K562 (cell line): ENCODE data around the gene RAPGEF5. TPM values are rescaled to one million over a fixed set of nuclear protein-coding genes. Genes with fewer than 3 reads are reported as not detected.

Experiments used
- ATAC-seq: fragments of 200-7000 bp; cut with Tn5 transposase; 3 replicates; pipeline ENCODE4 v1.9.1; 2020; ENCODE audit warnings: moderate library complexity
- BruUV-seq: library from RNA; stranded (reverse); fragments of 400-500 nt; replicated peaks from 2 replicates; lab custom pipeline; 2021; lab: Mats Ljungman, UMichigan
- CTCF ChIA-PET: fragments of 300-600 bp; formaldehyde crosslinking; extraction: SDS; loops from one replicate; lab custom pipeline; 2021; ENCODE audit warnings: low intra/inter-chr PET ratio; lab: Yijun Ruan, JAX
- POLR2A ChIA-PET: fragments of 300-600, 350-650 bp; sonication (Branson Sonifier 250); formaldehyde crosslinking; extraction: SDS; loops from one replicate; lab custom pipeline; 2021; ENCODE audit warnings: antibody characterized with exemption, inconsistent platforms; lab: Yijun Ruan, JAX
- DNase-seq, 4 experiments: peaks; one replicate each; pipeline versions ENCODE4 v3.0.0 to v3.0.0-alpha.2; 2011 to 2018; ENCODE audit warnings: low spot score in 3 of 4, mixed read lengths in 3 of 4; ENCODE audit errors: extremely low read depth in 1 of 4
- FAIRE-seq: peaks from 2 replicates; lab custom pipeline; 2011; peaks lifted over from hg19 to GRCh38; lab: Jason Lieb, UNC
- H2AFZ ChIP-seq: 2 replicates; pipeline ENCODE4 v1.6.0; 2011; ENCODE audit warnings: low read depth, low read length, control low read depth, inconsistent platforms
- H3K27ac ChIP-seq: fragments of 200-600 bp; 3 replicates; pipeline ENCODE4 v1.8.0; 2011; ENCODE audit warnings: low read depth, mild to moderate bottlenecking, control low read depth, inconsistent platforms, low read length, moderate library complexity, mixed read lengths; ENCODE audit errors: extremely low read depth
- H3K27me3 ChIP-seq, 2 experiments: fragments of 300-600 bp in 1 of 2; 2 replicates in 1 of 2; 3 replicates in 1 of 2; pipeline versions ENCODE4 v1.6.0 to v1.8.0; 2011; ENCODE audit warnings: inconsistent platforms in 2 of 2, low read length in 2 of 2, mild to moderate bottlenecking in 1 of 2, mixed read lengths in 1 of 2, moderate library complexity in 1 of 2; ENCODE audit not compliant: control insufficient read depth in 2 of 2, insufficient read depth in 2 of 2
- H3K36me3 ChIP-seq: fragments of 300-600 bp; 3 replicates; pipeline ENCODE4 v1.8.0; 2011; ENCODE audit warnings: mild to moderate bottlenecking, low read length, inconsistent platforms; ENCODE audit not compliant: control insufficient read depth, insufficient read depth
- H3K4me1 ChIP-seq, 2 experiments: fragments of 200-600 bp in 1 of 2; replicated peaks in 1 of 2; 2 replicates in 1 of 2; 3 replicates in 1 of 2; pipeline versions ENCODE4 v1.5.1 to v1.8.0; 2011; ENCODE audit warnings: inconsistent platforms in 2 of 2, low read length in 2 of 2, mild to moderate bottlenecking in 1 of 2, mixed read lengths in 1 of 2, moderate library complexity in 1 of 2; ENCODE audit not compliant: control insufficient read depth in 2 of 2, insufficient read depth in 2 of 2
- H3K4me2 ChIP-seq: 2 replicates; pipeline ENCODE4 v1.6.1; 2011; ENCODE audit warnings: low read length, control low read depth, inconsistent platforms, mixed read lengths; ENCODE audit not compliant: insufficient read depth
- H3K4me3 ChIP-seq: fragments of 200-600 bp; sonication (generic), shearing (Covaris generic); 2 replicates; pipeline ENCODE4 v1.5.1; 2016; ENCODE audit warnings: control low read depth, inconsistent platforms
- H3K79me2 ChIP-seq: fragments of 200-600 bp; 3 replicates; pipeline ENCODE4 v1.8.0; 2011; ENCODE audit warnings: low read length, inconsistent platforms; ENCODE audit not compliant: control insufficient read depth, insufficient read depth
- H3K9ac ChIP-seq, 2 experiments: 2 replicates each; pipeline versions ENCODE4 v1.6.0 to v1.6.1; 2011; ENCODE audit warnings: low read depth in 2 of 2, low read length in 2 of 2, control low read depth in 1 of 2, inconsistent platforms in 1 of 2, mild to moderate bottlenecking in 1 of 2, mixed read lengths in 1 of 2; ENCODE audit not compliant: insufficient read depth in 1 of 2
- H3K9me1 ChIP-seq: one replicate; pipeline ENCODE4 v1.6.0; 2011; ENCODE audit warnings: inconsistent platforms, mild to moderate bottlenecking, low read length, moderate library complexity; ENCODE audit not compliant: control insufficient read depth, insufficient read depth
- H3K9me3 ChIP-seq: replicated peaks from 2 replicates; pipeline ENCODE4 v1.5.1; 2011; ENCODE audit warnings: low read depth, low read length, inconsistent platforms; ENCODE audit not compliant: control insufficient read depth, insufficient read depth
- H4K20me1 ChIP-seq: replicated peaks from 2 replicates; pipeline ENCODE4 v1.6.1; 2011; ENCODE audit warnings: low read length, inconsistent platforms, mixed read lengths; ENCODE audit not compliant: control insufficient read depth, insufficient read depth
- ATF1 ChIP-seq, 2 experiments: fragments of 450-650 bp in 1 of 2; IDR thresholded peaks; 2 replicates each; pipeline ENCODE4 v1.6.1; 2016; ENCODE audit warnings: missing compliant biosample characterization in 1 of 2, missing genetic modification characterization in 1 of 2
- CBX8 ChIP-seq: fragments of 200-600 bp; sonication (generic); IDR thresholded peaks from 2 replicates; pipeline ENCODE4 v1.6.1; 2012; ENCODE audit warnings: borderline replicate concordance, mixed run types, low read depth, mild to moderate bottlenecking, moderate library complexity, mixed read lengths, low read length, control low read depth, inconsistent platforms; ENCODE audit not compliant: poor library complexity, severe bottlenecking; ENCODE audit errors: extremely low read depth
- CREM ChIP-seq: IDR thresholded peaks from 2 replicates; pipeline ENCODE4 v1.6.1; 2014; ENCODE audit warnings: antibody characterized with exemption, low read depth
- FOXA3 ChIP-seq, 2 experiments: fragments of 450-650 bp in 1 of 2; sonication (generic) in 1 of 2; formaldehyde crosslinking; IDR thresholded peaks in 1 of 2; conservative IDR thresholded peaks in 1 of 2; 2 replicates each; pipeline versions ENCODE4 v1.4.0 to v1.8.0; 2020 to 2022; ENCODE audit warnings: mild to moderate bottlenecking in 2 of 2, missing genetic modification reagents in 1 of 2
- HNRNPK ChIP-seq: fragments of 200-400 bp; formaldehyde crosslinking; IDR thresholded peaks from one replicate; pipeline ENCODE4 v1.6.1; 2018; ENCODE audit warnings: mild to moderate bottlenecking, low read depth, low read length; ENCODE audit not compliant: poor library complexity, severe bottlenecking
- MAZ ChIP-seq, 2 experiments: fragments of 450-650 bp in 1 of 2; sonication (generic) in 1 of 2; formaldehyde crosslinking; IDR thresholded peaks in 1 of 2; conservative IDR thresholded peaks in 1 of 2; 2 replicates each; pipeline versions ENCODE4 v1.4.0 to v1.5.0; 2020; ENCODE audit warnings: mild to moderate bottlenecking in 1 of 2, missing genetic modification reagents in 1 of 2
- PML ChIP-seq: IDR thresholded peaks from 2 replicates; pipeline ENCODE4 v1.6.1; 2012; ENCODE audit warnings: low read length, inconsistent platforms
- POLR2AphosphoS2 ChIP-seq: IDR thresholded peaks from 2 replicates; pipeline ENCODE4 v1.6.1; 2012; ENCODE audit warnings: low read length, improper control_type of control experiment
- PTRF ChIP-seq: fragments of 450-650 bp; IDR thresholded peaks from 2 replicates; pipeline ENCODE4 v1.6.1; 2016; ENCODE audit warnings: mild to moderate bottlenecking, missing genetic modification characterization, missing compliant biosample characterization
- PYGO2 ChIP-seq: fragments of 450-650 bp; IDR thresholded peaks from 2 replicates; pipeline ENCODE4 v1.6.1; 2016; ENCODE audit warnings: mild to moderate bottlenecking, missing genetic modification characterization, moderate library complexity, missing compliant biosample characterization
- RBM22 ChIP-seq: fragments of 200-400 bp; formaldehyde crosslinking; IDR thresholded peaks from 2 replicates; pipeline ENCODE4 v1.6.1; 2018; ENCODE audit warnings: low read length, low read depth; ENCODE audit not compliant: poor library complexity, severe bottlenecking
- SAFB2 ChIP-seq: fragments of 200-400 bp; formaldehyde crosslinking; IDR thresholded peaks from 2 replicates; pipeline ENCODE4 v1.6.1; 2018; ENCODE audit warnings: borderline replicate concordance, low read length, low read depth, moderate library complexity; ENCODE audit not compliant: severe bottlenecking
- SLC30A9 ChIP-seq: fragments of 250-450 bp; sonication (Bioruptor Pico); IDR thresholded peaks from 2 replicates; pipeline ENCODE4 v1.8.0; 2022; ENCODE audit warnings: mild to moderate bottlenecking, moderate library complexity
- ZC3H4 ChIP-seq: sonication (generic); formaldehyde crosslinking; IDR thresholded peaks from 2 replicates; pipeline ENCODE4 v1.9.0; 2021; ENCODE audit warnings: missing genetic modification reagents, borderline replicate concordance
- ZNF384 ChIP-seq: IDR thresholded peaks from 2 replicates; pipeline ENCODE4 v1.6.1; 2012; ENCODE audit warnings: low read depth, low read length, improper control_type of control experiment
- ZNF740 ChIP-seq, 3 experiments: fragments of 200-800 bp in 1 of 3; sonication (Bioruptor generic) in 1 of 3; sonication (generic) in 1 of 3; formaldehyde crosslinking in 1 of 3; IDR thresholded peaks; 2 replicates each; pipeline versions ENCODE4 v1.6.1 to v1.8.0; 2016 to 2022; ENCODE audit warnings: mild to moderate bottlenecking in 2 of 3, missing compliant biosample characterization in 2 of 3, missing genetic modification characterization in 2 of 3, missing genetic modification reagents in 1 of 3
- in situ Hi-C: fragments of 300-500 bp; cut with MboI; formaldehyde crosslinking; loops from 4 replicates; pipeline ENCODE4 v1.15.0; 2018; ENCODE audit warnings: inconsistent platforms, mixed read lengths
- intact Hi-C: fragments of 100-400 bp; cut with micrococcal nuclease; formaldehyde crosslinking; loops from 2 replicates; pipeline ENCODE4 v1.14.2; 2022
- polyA plus RNA-seq, 8 experiments: library from polyadenylated mRNA; depleted of rRNA in 4 of 8; stranded (reverse) in 5 of 8; unstranded in 3 of 8; fragments of >200 nt; fragmentation: Nextera tagmentation in 2 of 8; fragmentation: Illumina TruSeq in 1 of 8; extraction: Ambion mirVana in 2 of 8; extraction: Trizol in 1 of 8; gene quantifications; 2 replicates each; pipeline versions ENCODE4 v1.2.1 to v1.2.3, GENCODE V29; 2011 to 2014; ENCODE audit warnings: inconsistent platforms in 1 of 8, missing spikeins in 1 of 8
- total RNA-seq, 7 experiments: library from RNA; depleted of rRNA in 6 of 7; stranded (reverse); fragments of >200 nt in 6 of 7; fragmentation: Illumina TruSeq in 2 of 7; extraction: Trizol in 2 of 7; gene quantifications; 2 replicates each; pipeline versions ENCODE4 v1.2.1 to v1.2.3, GENCODE V29; 2011 to 2021; ENCODE audit warnings: low replicate concordance in 1 of 7
- TF ChIP-seq, protein P1 (sequence below): fragments of 250-450 bp; sonication (Bioruptor Pico); IDR thresholded peaks from 2 replicates; pipeline ENCODE4 v1.8.0; 2021; ENCODE audit warnings: moderate library complexity, mild to moderate bottlenecking, inconsistent platforms

The RAPGEF5 gene
- total and polyA plus RNA-seq, 9 of the 15 experiments (the other 6 are each of a cell fraction or from before 2014, with no cell fraction given): 0.39 to 2.0 (median 1.1) TPM

DNA sequence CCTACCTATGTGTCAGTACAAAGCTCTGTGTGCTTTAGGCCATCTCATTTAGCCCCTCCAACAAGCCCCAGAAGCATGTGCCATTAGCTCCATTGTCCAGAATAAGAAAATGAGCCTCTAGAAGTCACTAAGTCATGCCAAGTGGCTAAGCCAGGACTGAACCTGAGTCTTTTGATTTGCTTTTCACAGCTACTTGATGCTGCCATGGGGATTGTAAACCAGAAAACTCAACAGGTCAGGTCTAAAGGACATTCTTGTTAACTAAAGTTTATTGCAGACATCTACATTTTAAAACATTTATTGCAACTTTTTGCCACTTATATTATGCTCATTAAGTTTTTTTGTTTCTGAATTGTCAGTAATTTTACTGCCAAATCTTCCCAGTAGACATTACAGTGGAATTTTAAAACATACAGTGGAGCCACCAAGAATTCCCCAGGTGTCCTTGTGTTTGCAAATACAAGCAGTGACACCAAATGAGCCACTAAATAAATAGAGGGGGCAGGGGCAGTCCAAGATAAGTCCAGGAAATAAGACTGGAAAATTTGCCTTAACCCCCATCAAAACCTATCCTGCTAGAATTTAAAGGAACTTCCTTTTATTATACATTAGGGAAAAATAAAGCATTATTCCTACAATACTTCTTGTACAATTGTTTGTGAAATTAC is 115.9 kb downstream of the RAPGEF5 start:
- CTCF ChIA-PET: no interaction called here

More for the DNA sequence above, 115.9 kb downstream of the RAPGEF5 start:
- in situ Hi-C loops (no loop called here), intact Hi-C loops (no loop called here)
- no peaks in the 10 kb centered on the region for H4K20me1 ChIP-seq
- H3K27me3 ChIP-seq: no peaks in the 10 kb centered on the region
- peaks cover 0 to 2% of the 10 kb centered on the region in 2 experiments; a peak in 1 of 5 replicates for H3K4me1 ChIP-seq
- ATAC-seq (no peak), DNase-seq (no peak), FAIRE-seq (no peak)
- no peaks in the 10 kb centered on the region; the same call in 1 of the 2 replicates for H3K9me3 ChIP-seq
- H3K27ac ChIP-seq: no peak overlapping the region
- POLR2A ChIA-PET: interaction anchor here (0.6 to 1.0 kb wide), 2 partner anchors 103 to 178 kb away, joined by 3 to 4 read pairs; no protein-coding TSS in a partner anchor
- H3K36me3 ChIP-seq: no peaks in the 10 kb centered on the region
- H3K4me2 ChIP-seq: no peak overlapping the region
- BruUV-seq: no TSS peak
- no peak overlapping the region for H3K9ac ChIP-seq
- TF ChIP-seq PTRF (tag) (no peak), CREM (no peak), RBM22 (no peak), ATF1 (CRISPR knock-in tag; IDR thresholded peaks at IDR 0.05) (no peak), ATF1 (tag; IDR thresholded peaks at IDR 0.05) (no peak), MAZ (CRISPR knock-in tag; conservative IDR thresholded peaks at IDR 0.05 in 1 of 2, IDR thresholded peaks at IDR 0.05 in 1 of 2) (no peak), ZC3H4 (CRISPR knock-in tag) (no peak), FOXA3 (CRISPR knock-in tag; conservative IDR thresholded peaks at IDR 0.05 in 1 of 2, IDR thresholded peaks at IDR 0.05 in 1 of 2) (no peak), ZNF384 (no peak), CBX8 (no peak), PYGO2 (tag) (no peak), ZNF740 (CRISPR knock-in tag; IDR thresholded peaks at IDR 0.05) (no peak), ZNF740 (tag; IDR thresholded peaks at IDR 0.05) (no peak), SLC30A9 (CRISPR knock-in tag) (no peak), HNRNPK (no peak), SAFB2 (no peak), POLR2AphosphoS2 (no peak), PML (no peak)
- TF ChIP-seq, protein P1, sequence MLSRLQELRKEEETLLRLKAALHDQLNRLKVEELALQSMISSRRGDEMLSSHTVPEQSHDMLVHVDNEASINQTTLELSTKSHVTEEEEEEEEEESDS (CRISPR knock-in tag): no peak
- no peaks in the 10 kb centered on the region for H3K79me2 ChIP-seq
- H3K4me3 ChIP-seq: no peak overlapping the region
- H2AFZ ChIP-seq: no peak overlapping the region
- H3K9me1 ChIP-seq: no peaks in the 10 kb centered on the region
